NCI-H146 treated with DMSO at 0.1 percent for 48 hours (cell line): Measurements from ENCODE around the gene CLEC16A.

Experiments used
- DNase-seq: peaks from one replicate; lab custom pipeline; 2025; ENCODE audit not compliant: unreplicated experiment; lab: John Stamatoyannopoulos, UW

The CLEC16A gene

GRCh38 chr16:11183951-11184350 lies 239.6 kb downstream of the CLEC16A start:
- no peak for DNase-seq

DNA sequence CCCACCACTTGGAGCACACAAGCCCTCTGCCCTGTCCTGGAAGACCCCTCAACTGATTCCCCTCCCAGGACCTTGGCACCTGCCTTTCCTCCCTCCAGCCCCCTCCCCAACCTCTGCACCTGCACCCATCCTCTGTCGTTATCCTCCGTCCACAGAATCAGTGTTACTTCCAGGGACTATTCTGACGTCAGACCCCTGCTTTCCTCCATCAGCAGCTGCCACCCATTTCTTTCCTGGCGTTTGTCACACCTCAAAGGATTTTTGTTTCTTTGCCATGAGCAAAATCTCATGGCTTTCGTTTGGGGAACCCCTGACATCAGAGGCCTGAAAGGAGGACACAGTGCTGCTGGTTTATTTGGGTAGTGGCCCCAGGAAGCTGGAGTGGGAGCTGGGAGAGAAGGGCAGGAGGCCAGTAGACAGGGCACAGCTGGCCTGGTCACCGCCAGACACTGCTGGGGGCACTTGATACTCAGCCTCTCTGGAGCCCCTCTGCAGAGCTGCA lies 243.2 kb downstream of the CLEC16A start:
- no peak for DNase-seq

- DNase-seq, result no peak
Observed at GRCh38 chr16:11188801-11189740, 244.7 kb downstream of the CLEC16A start.

- no peak for DNase-seq
Observed at GRCh38 chr16:11190588-11191560, 246.5 kb downstream of the CLEC16A start.

- no peak for DNase-seq
Observed at GRCh38 chr16:11191665-11192064, 247.3 kb downstream of the CLEC16A start.

- DNase-seq, result no peak
Observed at GRCh38 chr16:11193494-11193893, 249.1 kb downstream of the CLEC16A start.

DNA sequence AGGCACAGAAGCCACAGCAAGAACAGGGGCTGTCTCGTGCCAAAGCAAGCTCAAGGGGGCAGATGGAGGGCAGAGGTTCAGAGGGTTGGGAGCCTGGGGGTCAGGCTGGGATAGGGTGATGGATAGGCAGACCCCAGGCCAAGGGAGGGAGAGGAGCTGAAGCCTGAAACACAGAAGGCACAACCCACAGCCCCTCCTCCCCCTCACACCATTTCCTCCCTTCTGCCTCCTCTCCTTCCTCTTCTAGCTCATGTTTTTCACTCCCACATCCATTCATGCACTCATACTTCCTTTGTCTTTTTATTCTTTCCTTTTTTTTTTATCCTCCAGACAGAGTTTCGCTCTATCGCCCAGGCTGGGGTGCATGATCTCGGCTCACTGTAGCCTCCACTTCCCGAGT lies 250.5 kb downstream of the CLEC16A start:
- DNase-seq, result no peak

DNA sequence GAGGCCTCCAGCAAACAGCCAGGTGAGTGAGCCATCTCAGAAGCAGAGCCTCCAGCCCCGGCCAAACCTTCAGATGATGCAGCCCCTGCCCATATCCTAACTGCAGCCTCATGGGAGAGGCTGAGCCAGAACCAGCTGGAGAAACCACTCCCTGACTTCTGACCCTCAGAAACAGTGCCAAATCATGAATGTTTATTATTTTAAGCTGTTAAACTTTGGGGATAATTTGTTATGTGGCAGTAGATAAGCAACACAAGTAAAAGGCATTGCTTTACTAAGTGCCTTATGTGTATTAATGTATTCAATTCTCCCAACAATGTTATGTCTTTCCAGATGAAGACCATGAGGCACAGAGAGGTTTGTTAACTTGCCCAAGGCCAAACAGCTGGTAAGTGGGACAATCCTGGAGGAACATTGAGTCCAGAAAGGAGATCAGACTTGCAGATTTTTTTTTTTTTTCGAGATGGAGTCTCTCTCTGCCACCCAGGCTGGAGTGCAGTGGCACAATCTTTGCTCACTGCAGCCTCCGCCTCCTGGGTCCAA lies 252.0 kb downstream of the CLEC16A start:
- no peak for DNase-seq

GRCh38 chr16:11198375-11198774 lies 254.0 kb downstream of the CLEC16A start:
- no peak for DNase-seq

DNA sequence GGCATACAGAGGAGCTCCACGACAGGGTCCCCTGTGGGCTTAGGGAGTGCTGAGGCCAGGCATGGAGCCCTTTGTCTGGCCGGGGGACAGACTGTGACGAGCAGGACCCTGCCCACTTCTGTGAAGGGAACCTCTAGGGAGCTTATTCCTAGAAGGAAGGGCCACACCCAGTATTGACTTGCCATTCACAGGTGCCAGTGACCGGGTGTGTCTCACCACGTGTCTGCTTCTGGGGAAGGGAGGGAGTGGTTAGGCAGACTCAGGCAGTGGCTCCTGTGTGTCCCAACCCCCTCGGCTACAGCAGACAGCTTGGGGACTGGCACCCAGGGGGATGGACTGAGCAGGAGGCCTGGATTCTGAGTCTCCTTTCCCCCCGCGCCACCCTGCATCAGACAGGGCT lies 254.5 kb downstream of the CLEC16A start:
- DNase-seq, result peak; percentile 3

GRCh38 chr16:11200592-11200991 lies 256.2 kb downstream of the CLEC16A start:
- no peak for DNase-seq

DNA sequence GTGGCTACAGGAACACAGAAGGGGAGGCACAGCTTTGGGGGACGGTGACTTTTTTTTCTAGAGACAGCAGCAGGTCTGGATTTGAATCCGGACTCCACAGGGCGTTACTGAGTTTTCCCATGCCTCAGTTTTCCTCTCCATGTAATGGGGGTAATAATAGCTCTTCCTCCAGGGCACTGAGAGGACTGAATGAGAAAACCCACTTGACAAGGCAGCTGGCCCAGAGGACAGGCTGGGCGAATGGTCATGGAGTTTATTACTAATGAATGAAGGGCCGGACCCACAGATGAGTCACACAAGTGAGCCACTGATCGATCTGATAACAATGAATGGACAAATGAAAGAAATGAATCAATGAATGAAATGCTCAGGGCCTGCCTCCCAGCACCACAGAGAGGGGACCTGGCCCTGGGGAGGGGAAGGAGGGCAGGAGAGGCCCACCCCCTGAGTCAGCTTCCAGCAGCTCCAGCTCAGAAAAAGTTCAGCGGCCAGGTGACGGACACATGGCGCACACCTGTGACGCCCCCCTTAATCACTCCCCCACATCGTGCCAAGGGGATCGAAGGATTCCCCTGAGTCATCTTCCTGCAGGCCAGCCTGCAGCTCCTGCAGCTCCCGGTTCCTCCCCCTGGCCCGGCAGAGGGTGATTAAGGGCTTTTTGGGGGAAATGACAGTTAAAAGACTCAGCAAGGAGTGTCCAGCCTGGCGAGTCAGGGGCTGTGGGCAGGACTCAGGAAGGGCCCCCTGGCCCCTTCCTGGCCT lies 257.3 kb downstream of the CLEC16A start:
- no peak for DNase-seq

- no peak for DNase-seq
Observed at GRCh38 chr16:11202260-11203091, 258.1 kb downstream of the CLEC16A start.

- DNase-seq, result peak; percentile 7
Observed at GRCh38 chr16:11203111-11203623, 258.8 kb downstream of the CLEC16A start.

GRCh38 chr16:11204513-11205047 lies 260.2 kb downstream of the CLEC16A start:
- no peak for DNase-seq

GRCh38 chr16:11205065-11205699 lies 260.8 kb downstream of the CLEC16A start:
- DNase-seq, result no peak

- no peak for DNase-seq
Observed at GRCh38 chr16:11205754-11206581, 261.6 kb downstream of the CLEC16A start.

DNA sequence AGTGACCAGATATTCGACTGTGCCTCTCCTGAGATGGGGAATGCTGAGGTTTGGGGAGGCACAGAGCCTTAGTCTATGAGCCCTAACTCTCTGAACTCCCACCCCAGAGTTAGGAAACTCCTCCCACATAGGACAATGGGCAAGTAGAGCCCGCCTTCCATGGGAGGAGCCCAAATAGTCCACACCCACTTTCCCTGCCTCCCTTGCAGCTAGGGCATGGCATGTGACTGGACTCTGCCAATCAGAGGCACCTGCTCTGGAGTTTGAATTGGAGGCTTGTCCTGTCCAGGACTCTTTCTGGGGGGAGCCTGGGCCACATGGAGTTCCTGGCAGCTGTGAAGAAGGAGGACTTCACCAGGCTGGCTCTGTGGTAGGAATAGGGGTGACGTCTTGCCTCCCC lies 263.3 kb downstream of the CLEC16A start:
- DNase-seq, result no peak
